AG04450 (cell line): ENCODE data around the gene DDX23. TPM values are rescaled to one million over a fixed set of nuclear protein-coding genes. Genes with fewer than 3 reads are reported as not detected.
"Not testable (repeated sequence)": the region's sequence is repeated elsewhere in the genome, so short reads cannot be mapped to it uniquely, and the experiment has no call there.

Source experiments
- CTCF ChIA-PET: fragments of 300-600, 350-600 bp; formaldehyde crosslinking; extraction: SDS; loops from one replicate; lab custom pipeline; 2022; ENCODE audit warnings: antibody characterized with exemption, inconsistent platforms; lab: Charles Lee
- POLR2A ChIA-PET: fragments of 350-600 bp; formaldehyde crosslinking; extraction: SDS; loops from one replicate; lab custom pipeline; 2021; ENCODE audit warnings: antibody characterized with exemption, inconsistent platforms; lab: Yijun Ruan, JAX
- DNase-seq: peaks from one replicate; pipeline ENCODE4 v3.0.0-alpha.2; 2011; ENCODE audit warnings: low read depth, low spot score
- H3K27ac ChIP-seq: one replicate; pipeline ENCODE4 v1.5.1; 2012; ENCODE audit warnings: low read depth, low read length, control low read depth
- H3K27me3 ChIP-seq: one replicate; pipeline ENCODE4 v1.6.0; 2012; ENCODE audit warnings: low read length; ENCODE audit not compliant: control insufficient read depth, insufficient read depth
- H3K4me3 ChIP-seq: 2 replicates; pipeline ENCODE4 v1.5.1; 2011; ENCODE audit warnings: mild to moderate bottlenecking, low read depth, low read length, control low read depth
- H3K9me3 ChIP-seq: 2 replicates; pipeline ENCODE4 v1.5.1; 2012; ENCODE audit warnings: low read length; ENCODE audit not compliant: control insufficient read depth, insufficient read depth
- CTCF ChIP-seq: IDR thresholded peaks from 2 replicates; pipeline ENCODE4 v1.5.1; 2011; ENCODE audit warnings: low read depth, low read length, control low read depth, inconsistent platforms
- polyA plus RNA-seq: library from polyadenylated mRNA; depleted of rRNA; stranded (reverse); fragments of >200 nt; gene quantifications from 2 replicates; pipeline ENCODE4 v1.2.3, GENCODE V29; 2011

Gene DDX23
- polyA plus RNA-seq, 1 experiment = 56.6 TPM

- CTCF ChIA-PET = interaction anchor here (0.5 to 12.9 kb wide), 4 partner anchors 29 to 128 kb away, joined by 3 to 411 read pairs (median 4); no protein-coding TSS in a partner anchor
- no peaks in the 10 kb centered on the region for H3K9me3 ChIP-seq
- TF ChIP-seq CTCF = no peak
- POLR2A ChIA-PET = no interaction called here
- DNase-seq = no peak
- H3K4me3 ChIP-seq = no peak overlapping the region
- H3K27me3 ChIP-seq = peaks cover 34% of the 10 kb centered on the region
- no peak overlapping the region for H3K27ac ChIP-seq
Measured at GRCh38 chr12:48859607-48860006, 7.6 kb upstream of the DDX23 start.

GRCh38 chr12:48858043-48858442 lies 6.1 kb upstream of the DDX23 start:
- Histone ChIP-seq H3K9me3 (no peaks in the 10 kb centered on the region), H3K27me3 (peaks cover 18% of the 10 kb centered on the region), H3K27ac (no peak overlapping the region), H3K4me3 (no peak overlapping the region)
- ChIA-PET POLR2A (no interaction called here), CTCF (interaction anchor here (0.6 to 12.9 kb wide), 4 partner anchors 31 to 140 kb away, joined by 3 to 411 read pairs (median 4); no protein-coding TSS in a partner anchor)
- DNase-seq = no peak
- TF ChIP-seq CTCF = no peak

GRCh38 chr12:48857278-48857994 lies 5.5 kb upstream of the DDX23 start:
- no peak overlapping the region for H3K4me3 ChIP-seq
- no peak for TF ChIP-seq CTCF
- peaks cover 12% of the 10 kb centered on the region for H3K27me3 ChIP-seq
- ChIA-PET POLR2A (no interaction called here), CTCF (interaction anchor here (0.6 to 12.9 kb wide), 6 partner anchors 8 to 140 kb away, joined by 3 to 411 read pairs (median 4); partner anchors contain the start of gene RND1)
- H3K27ac ChIP-seq = no peak overlapping the region
- H3K9me3 ChIP-seq = no peaks in the 10 kb centered on the region
- DNase-seq = no peak

GRCh38 chr12:48856379-48856778 lies 4.4 kb upstream of the DDX23 start:
- Histone ChIP-seq H3K27me3 (peaks cover 7% of the 10 kb centered on the region), H3K27ac (no peak overlapping the region), H3K9me3 (peaks cover 3% of the 10 kb centered on the region; the same call in 1 of the 2 replicates), H3K4me3 (no peak overlapping the region)
- no peak for DNase-seq
- TF ChIP-seq CTCF = no peak
- ChIA-PET CTCF (interaction anchor here (0.7 to 12.9 kb wide), 5 partner anchors 9 to 140 kb away, joined by 3 to 411 read pairs (median 5); partner anchors contain the start of gene RND1), POLR2A (no interaction called here)

GRCh38 chr12:48854932-48855331 lies 3.0 kb upstream of the DDX23 start:
- H3K4me3 ChIP-seq, DNase-seq, POLR2A ChIA-PET, H3K9me3 ChIP-seq, H3K27ac ChIP-seq, H3K27me3 ChIP-seq: not testable (repeated sequence)
- CTCF ChIA-PET = interaction anchor here (0.6 to 12.9 kb wide), 8 partner anchors 28 to 337 kb away, joined by 3 to 411 read pairs (median 28); no protein-coding TSS in a partner anchor
